Testis (tissue), 3 donors: Measurements from ENCODE around the gene E2F6. TPM values are rescaled to one million over a fixed set of nuclear protein-coding genes. Genes with fewer than 3 reads are reported as not detected.
A peak's percentile ranks its signal among the peaks of the same experiment; 100 is the strongest.

Experiments
- DNase-seq: peaks from one replicate; pipeline ENCODE4 v3.0.0-alpha.2; 2019
- H3K27ac ChIP-seq, 2 donors: fragments of 200-600 bp; sonication (generic); one replicate each; pipeline ENCODE4 v1.5.1; 2019
- H3K27me3 ChIP-seq: fragments of 200-600 bp; sonication (generic); one replicate; pipeline ENCODE4 v1.5.1; 2019
- H3K36me3 ChIP-seq: fragments of 200-600 bp; sonication (generic); one replicate; pipeline ENCODE4 v1.5.1; 2017; ENCODE audit warnings: low read depth; ENCODE audit errors: missing control alignments
- H3K4me1 ChIP-seq: fragments of 200-600 bp; sonication (generic); one replicate; pipeline ENCODE4 v1.5.1; 2019
- H3K4me3 ChIP-seq, 2 donors: fragments of 200-600 bp; sonication (generic); one replicate each; pipeline ENCODE4 v1.5.1; 2017 to 2019
- H3K9me3 ChIP-seq: fragments of 200-600 bp; sonication (generic); one replicate; pipeline ENCODE4 v1.5.1; 2017
- POLR2A ChIP-seq: fragments of 450-650 bp; IDR thresholded peaks from one replicate; pipeline ENCODE4 v1.6.1; 2017; ENCODE audit warnings: antibody characterized with exemption, mild to moderate bottlenecking, moderate library complexity
- WGBS, 2 donors: methylation state at CpG; one replicate each; pipeline ENCODE4 v1.1.5; 2018; 5-methylcytosine and 5-hydroxymethylcytosine counted together
- intact Hi-C: fragments of 100-400 bp; cut with DNase I; formaldehyde crosslinking; loops from one replicate; pipeline ENCODE4 v1.15.1; 2023; ENCODE audit warnings: low total_unique reads
- polyA plus RNA-seq: library from polyadenylated mRNA; stranded (reverse); fragments of 350-450 nt; fragmentation: Illumina TruSeq; extraction: RNeasy Lipid Tissue Mini Kit (QIAGEN cat#74804); gene quantifications from one replicate; pipeline ENCODE4 v1.2.3, GENCODE V29; 2014; ENCODE audit warnings: low read depth, low replicate concordance; ENCODE audit not compliant: insufficient read depth
- total RNA-seq, 2 donors: library from RNA; depleted of rRNA; stranded (reverse); fragments of >200 nt; gene quantifications; one replicate each; pipeline ENCODE4 v1.2.3, GENCODE V29; 2016
- TF ChIP-seq, protein P1 (sequence below), 3 experiments: fragments of 450-650 bp in 2 of 3; fragments of 200-600 bp in 1 of 3; sonication (generic) in 1 of 3; IDR thresholded peaks; one replicate each; pipeline ENCODE4 v1.5.1; 2016 to 2019; ENCODE audit warnings: antibody characterized with exemption in 3 of 3, mild to moderate bottlenecking in 2 of 3, moderate library complexity in 1 of 3

Gene E2F6
- total and polyA plus RNA-seq, 3 donors from 2014 or later = 15.7 to 24.3 (median 20.2) TPM

DNA sequence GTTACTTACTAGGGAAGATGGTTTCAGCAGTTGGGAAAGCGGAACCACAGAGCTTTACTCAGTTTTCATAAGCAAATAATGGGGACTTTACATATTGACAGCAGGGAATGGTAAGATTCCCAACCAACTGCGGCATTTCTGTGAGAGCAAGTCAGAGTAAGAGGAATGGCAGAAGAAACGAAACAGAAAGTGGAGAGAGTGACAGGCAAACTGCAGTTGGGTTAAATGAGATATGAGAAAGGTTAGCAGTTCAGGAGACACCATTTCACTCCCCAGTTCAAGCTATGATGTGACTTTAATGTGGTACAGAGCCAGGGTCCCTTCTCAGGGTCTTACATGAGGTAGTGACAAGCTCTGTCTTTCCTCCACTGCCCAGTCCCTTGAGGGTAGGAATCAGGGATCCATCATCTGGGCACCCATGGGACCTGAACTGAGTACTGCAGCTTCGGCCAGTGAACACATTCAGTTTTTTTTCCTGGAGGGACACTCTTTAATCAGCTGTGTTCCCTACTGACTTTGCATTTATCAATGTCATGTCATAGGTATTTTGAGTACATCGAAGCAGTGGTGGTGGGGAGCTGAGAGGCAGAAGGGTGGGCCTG lies 34.8 kb upstream of the E2F6 start:
- H3K4me3 ChIP-seq = no peak overlapping the region
- no peak for TF ChIP-seq POLR2A
- TF ChIP-seq, protein P1, sequence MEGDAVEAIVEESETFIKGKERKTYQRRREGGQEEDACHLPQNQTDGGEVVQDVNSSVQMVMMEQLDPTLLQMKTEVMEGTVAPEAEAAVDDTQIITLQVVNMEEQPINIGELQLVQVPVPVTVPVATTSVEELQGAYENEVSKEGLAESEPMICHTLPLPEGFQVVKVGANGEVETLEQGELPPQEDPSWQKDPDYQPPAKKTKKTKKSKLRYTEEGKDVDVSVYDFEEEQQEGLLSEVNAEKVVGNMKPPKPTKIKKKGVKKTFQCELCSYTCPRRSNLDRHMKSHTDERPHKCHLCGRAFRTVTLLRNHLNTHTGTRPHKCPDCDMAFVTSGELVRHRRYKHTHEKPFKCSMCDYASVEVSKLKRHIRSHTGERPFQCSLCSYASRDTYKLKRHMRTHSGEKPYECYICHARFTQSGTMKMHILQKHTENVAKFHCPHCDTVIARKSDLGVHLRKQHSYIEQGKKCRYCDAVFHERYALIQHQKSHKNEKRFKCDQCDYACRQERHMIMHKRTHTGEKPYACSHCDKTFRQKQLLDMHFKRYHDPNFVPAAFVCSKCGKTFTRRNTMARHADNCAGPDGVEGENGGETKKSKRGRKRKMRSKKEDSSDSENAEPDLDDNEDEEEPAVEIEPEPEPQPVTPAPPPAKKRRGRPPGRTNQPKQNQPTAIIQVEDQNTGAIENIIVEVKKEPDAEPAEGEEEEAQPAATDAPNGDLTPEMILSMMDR (IDR thresholded peaks at IDR 0.05) = no peak
- peaks cover 47% of the 10 kb centered on the region for H3K4me1 ChIP-seq
- no peaks in the 10 kb centered on the region for H3K27me3 ChIP-seq
- peak overlapping the region; percentile 73 to 79 for H3K27ac ChIP-seq
- WGBS, 2 donors = 47 to 70% methylated on average over 5 of the region's 5 CpGs
- intact Hi-C loops = no loop called here
- H3K36me3 ChIP-seq = no peaks in the 10 kb centered on the region
- H3K9me3 ChIP-seq = no peaks in the 10 kb centered on the region
- no peak for DNase-seq

DNA sequence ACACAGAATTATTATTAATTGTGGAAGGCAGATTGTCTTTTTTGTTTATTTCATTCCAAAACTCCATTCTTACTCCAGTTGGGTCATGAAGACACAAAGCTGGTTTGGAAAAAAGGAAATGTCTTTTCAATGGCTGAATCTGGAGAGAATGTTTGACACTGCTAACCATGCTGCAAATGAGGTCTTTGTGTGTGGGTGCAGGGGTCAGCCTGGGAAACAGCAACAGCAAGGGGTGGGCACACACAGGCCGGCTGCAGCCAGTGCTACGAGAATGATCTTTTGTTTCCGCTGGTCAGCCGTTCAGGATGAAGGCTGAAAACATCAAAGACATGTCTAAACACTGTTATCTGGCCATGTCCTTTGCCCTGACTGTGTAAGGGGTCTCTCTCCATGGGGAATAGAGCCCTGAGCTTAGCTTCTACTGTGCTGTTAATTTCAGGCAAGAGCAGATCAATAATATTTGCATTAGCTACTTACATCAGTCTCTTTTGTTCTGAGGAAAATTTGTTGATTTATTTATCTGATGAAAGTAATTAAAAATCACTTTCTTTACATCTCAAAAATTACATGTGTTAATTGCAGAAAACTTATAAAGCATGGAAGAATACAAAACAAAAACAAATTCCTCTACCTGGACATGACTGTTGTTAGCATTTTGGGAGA lies 33.3 kb upstream of the E2F6 start:
- DNase-seq = no peak
- WGBS, 2 donors = 32 to 51% methylated on average over 4 of the region's 4 CpGs
- Histone ChIP-seq H3K9me3 (no peaks in the 10 kb centered on the region), H3K36me3 (no peaks in the 10 kb centered on the region), H3K27me3 (no peaks in the 10 kb centered on the region), H3K4me3 (no peak overlapping the region), H3K27ac (peak overlapping the region; percentile 75 to 79), H3K4me1 (peaks cover 52% of the 10 kb centered on the region)
- no peak for TF ChIP-seq POLR2A
- TF ChIP-seq, protein P1 (IDR thresholded peaks at IDR 0.05) = no peak
- intact Hi-C loops = no loop called here

DNA sequence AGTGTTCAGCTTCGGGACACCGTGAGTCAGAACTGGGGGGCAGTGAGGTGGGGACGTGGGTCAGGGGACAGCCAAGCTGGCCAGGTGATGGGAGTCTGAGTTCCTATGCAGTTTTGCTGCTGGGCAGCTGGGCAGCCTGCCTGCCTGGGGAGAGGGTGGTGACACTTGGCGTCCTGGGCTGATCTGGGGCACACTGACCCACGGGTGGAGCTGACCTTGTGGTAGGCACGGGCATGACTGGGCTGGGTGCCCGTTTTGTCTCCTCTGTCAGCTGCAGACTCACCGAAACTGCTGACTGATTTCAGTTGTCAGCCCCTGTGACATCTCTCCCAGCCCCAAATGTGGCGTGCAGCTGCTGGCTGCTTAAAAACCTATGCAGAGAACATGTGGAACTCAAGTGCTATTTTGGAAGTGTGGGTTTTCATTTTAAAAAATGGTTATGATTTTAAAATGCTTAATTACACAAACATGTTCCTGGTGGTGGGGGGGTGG lies 32.6 kb upstream of the E2F6 start:
- DNase-seq = peak; percentile 96
- intact Hi-C loops = no loop called here
- H3K27me3 ChIP-seq = no peaks in the 10 kb centered on the region
- H3K9me3 ChIP-seq = no peaks in the 10 kb centered on the region
- peak overlapping the region; percentile 75 to 79 for H3K27ac ChIP-seq
- H3K4me1 ChIP-seq = peaks cover 52% of the 10 kb centered on the region
- H3K4me3 ChIP-seq = no peak overlapping the region
- H3K36me3 ChIP-seq = no peaks in the 10 kb centered on the region
- 20 to 34% methylated on average over 9 of the region's 9 CpGs for WGBS, 2 donors
- TF ChIP-seq, protein P1 (IDR thresholded peaks at IDR 0.05) = no peak
- TF ChIP-seq POLR2A = no peak

DNA sequence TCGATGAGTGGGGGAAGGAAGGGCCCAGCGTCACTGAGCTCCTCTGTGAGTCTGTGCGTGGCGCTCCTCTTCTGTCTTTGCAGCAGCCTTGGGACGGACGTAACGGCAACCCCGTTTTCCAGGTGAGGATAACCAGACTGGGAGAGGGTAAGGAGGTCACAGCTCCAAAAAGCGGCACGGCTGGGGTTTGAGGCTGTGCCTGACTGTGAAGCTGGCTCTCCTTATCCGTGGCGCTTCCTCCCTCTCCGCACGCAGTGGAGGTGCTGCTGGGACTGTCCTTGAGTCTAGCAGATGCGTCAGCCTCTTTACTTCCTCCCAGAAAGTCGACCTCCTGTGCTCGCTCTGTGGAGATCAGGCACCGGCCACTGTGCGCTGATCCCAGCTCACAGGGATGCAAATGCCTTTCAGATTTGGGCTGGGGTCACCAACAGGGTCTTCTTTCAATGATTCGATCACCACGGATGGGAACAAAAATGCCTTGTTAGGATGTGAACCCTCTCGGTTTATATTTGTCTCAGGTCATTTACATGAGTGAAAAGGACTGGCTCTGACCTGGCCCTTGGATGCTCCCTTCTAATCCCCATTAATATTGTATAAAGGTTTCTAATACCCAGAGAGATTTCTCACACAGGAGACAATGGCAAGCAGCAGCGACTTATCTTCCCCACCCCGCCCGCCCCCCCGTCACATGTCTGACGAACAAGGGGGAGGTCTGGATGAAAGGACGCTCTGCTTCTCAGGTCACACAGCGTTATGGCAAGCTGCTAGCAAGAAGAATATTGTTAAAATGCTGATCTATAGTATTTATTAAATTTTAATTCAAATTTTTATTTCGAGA lies 30.1 kb upstream of the E2F6 start:
- DNase-seq = peak; percentile 85
- H3K9me3 ChIP-seq = no peaks in the 10 kb centered on the region
- no peaks in the 10 kb centered on the region for H3K27me3 ChIP-seq
- H3K4me3 ChIP-seq = peak overlapping the region; percentile 24 to 27
- TF ChIP-seq, protein P1 (IDR thresholded peaks at IDR 0.05) = no peak
- TF ChIP-seq POLR2A = no peak
- H3K36me3 ChIP-seq = no peaks in the 10 kb centered on the region
- 11 to 29% methylated on average over 24 to 30 of the region's 30 CpGs for WGBS, 2 donors
- H3K27ac ChIP-seq = peak overlapping the region; percentile 79 to 85
- intact Hi-C loops = no loop called here
- peaks cover 49% of the 10 kb centered on the region for H3K4me1 ChIP-seq
